GM10847 (cell line): ENCODE measurements around the gene HSPA4.

Experiments used
- POLR2A ChIP-seq: IDR thresholded peaks from 2 replicates; pipeline ENCODE4 v1.6.1; 2011; ENCODE audit not compliant: insufficient read length; ENCODE audit errors: extremely low read depth

The HSPA4 gene

DNA sequence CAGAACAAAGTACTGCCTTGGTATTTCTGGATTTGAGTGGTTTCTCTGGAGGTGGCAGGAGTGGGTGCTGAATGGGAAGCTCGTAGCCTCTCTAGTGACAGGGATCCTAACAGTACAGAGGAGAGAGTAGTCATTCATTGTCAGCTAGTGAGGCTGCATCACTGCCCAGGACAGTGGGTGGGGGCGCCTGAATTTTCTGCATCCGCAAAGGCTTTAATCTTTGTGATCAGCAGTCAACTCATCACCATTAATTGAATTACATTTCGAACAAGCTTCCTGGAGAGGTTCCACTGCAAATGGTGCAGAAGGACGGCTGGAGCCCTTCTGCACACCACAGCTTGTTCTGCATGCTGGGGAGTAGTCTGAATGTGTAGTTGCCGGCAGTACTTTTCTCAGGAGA lies 77.5 kb downstream of the HSPA4 start:
- no peak for TF ChIP-seq POLR2A

DNA sequence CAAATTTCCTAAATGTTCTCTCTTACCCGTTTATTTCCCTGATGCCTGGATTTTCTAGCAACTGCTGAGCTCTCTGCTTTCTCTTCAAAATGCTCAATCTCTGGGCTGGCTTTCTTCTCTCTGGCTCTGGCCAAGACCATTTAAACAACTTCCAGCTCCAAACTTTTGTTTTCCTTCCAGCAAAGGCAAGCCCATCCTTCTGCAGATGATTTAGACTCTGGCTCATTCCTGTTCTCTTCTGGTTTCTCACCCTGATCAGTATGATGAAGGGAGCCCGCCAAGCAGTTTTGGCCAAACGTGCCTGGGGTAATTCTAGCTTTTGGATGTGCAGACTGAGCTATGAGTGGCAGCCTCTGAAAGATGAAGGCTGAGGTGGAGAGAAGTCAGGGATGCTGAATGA lies 78.1 kb downstream of the HSPA4 start:
- TF ChIP-seq POLR2A = no peak

DNA sequence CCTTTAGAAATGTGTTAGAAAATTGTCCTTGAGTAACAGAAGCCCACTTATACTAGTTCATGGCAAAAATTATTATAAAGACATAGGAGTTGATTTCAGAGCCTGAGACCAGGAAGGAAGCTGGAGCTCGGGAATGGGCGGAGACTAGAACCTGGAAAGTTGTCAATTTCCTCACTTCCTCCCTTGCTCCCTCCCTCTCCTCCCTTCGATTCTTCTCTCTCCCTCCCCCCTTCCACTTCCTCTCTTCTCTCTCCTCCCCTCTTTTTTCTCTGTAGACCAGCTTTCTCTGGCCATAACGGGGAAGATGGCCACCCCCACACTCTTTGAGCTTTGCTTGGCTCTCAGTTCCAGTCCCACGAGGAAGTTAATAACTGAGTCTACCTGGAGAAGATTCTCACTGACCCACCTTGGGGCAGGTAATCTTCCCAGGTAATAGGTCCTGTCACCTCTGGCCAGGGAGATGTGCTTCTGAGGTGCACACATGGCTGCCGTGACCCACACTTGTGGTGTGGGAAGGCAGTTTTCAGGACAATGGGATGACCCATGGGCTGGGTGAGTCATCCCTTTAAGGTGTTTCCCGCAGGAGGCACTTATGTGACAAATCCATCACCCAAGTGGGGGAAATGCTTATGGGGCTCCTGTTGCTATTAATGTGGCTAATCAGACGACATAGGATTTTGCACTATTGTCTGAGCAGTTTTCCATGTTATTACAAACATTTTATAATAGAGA lies 78.7 kb downstream of the HSPA4 start:
- no peak for TF ChIP-seq POLR2A

DNA sequence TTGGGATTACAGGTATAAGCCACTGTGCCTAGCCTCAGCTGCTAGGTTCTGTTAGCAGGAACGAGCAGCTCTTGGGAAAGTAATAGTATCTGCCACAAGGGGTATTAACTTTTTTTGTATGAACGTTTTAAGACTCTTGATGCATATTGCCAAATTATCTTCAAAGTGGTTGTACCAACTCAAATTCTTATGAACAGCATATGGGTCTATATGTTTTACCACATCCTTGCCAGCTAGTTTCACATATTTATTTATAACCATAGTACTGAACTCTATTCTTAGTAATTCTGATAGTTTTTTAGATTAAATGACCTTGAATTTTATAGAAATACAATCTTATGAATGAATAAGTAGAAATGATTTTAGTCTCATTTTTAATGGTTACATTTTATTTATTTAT lies 80.9 kb downstream of the HSPA4 start:
- TF ChIP-seq POLR2A = no peak

DNA sequence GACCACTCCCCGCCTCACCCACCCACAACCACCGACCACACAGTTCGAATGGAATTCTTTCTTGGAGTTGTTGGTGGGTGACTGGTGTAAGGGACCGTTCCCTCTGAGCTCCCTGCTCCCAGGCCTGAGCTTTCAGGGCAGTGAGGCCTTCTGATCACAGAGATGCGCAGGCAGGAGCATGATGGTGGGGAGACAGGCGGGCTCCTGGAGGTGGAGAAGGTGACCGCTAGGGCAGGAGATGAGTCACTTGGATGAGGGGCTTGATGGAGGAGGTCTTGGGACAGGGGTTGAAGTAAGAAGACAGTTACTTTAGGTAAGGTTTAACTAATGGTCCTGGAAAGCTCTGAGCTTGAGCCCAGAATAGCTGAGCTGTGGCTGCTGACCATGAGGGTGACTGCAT lies 88.5 kb downstream of the HSPA4 start:
- TF ChIP-seq POLR2A = no peak

DNA sequence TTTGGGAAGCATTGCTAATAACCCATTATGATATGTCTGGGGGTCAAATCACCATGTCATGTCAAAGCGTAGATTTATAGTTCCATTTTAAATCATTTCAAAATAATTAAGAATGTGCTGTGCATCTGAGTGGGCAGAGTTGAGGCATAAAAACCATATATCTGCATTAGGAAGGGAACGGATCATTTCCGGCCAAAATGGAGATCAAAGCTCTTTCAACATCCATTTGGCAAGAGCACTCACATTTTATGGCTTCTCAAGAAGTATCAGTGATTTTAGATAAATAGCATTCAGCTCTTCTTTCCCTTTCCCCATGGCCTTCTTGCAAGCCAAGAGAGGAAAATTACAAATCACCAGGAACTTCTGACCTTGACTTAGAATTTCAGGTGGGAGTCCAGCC lies 89.9 kb downstream of the HSPA4 start:
- TF ChIP-seq POLR2A = no peak

DNA sequence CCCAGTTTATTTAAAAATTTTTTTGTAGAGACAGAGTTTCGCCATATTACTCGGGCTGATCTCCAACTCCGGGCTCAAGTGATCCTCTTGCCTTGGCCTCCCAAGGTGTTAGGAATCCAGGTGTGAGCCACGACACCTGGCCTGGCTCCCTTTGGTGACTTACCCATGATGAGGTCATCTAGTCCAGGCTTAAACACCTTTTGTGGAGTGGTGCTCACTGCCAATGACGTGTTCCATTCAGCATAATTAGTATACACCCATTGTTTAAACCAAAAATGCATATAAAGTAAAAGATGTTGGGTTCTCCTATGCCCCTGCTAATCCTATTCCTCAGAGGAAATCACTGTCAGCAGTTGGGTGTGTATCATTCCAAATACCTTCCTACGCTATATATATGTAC lies 91.0 kb downstream of the HSPA4 start:
- no peak for TF ChIP-seq POLR2A

DNA sequence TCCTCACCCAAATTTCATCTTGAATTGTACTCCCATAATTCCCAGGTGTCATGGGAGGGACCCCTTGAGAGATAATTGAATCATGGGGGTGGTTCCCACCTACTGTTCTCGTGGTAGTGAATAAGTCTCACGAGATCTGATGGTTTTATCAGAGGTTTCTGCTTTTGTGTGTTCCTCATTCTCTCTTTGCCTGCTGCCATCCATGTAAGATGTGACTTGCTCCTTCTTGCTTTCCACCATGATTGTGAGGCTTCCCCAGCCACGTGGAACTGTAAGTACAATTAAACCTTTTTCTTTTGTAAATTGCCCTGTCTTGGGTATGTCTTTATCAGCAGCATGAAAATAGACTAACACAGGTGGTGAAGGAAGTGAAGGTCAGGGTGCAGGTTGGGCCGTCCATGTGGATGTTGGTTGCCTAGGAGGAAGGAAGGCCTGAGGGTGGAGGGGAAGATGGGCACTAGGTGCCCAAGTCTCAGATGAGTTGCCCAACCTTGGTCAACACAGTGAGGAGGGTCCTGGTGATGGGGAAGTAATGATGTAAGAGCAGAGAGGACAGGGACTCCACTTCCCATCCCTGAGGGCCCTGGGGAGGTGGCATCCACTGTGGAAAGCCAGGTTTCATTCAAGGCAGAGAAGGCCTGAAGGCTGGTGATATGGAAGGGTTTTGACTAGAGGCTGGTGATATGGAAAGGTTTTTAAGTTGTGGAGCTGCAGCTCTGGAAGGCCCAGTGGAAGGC lies 92.6 kb downstream of the HSPA4 start:
- no peak for TF ChIP-seq POLR2A

DNA sequence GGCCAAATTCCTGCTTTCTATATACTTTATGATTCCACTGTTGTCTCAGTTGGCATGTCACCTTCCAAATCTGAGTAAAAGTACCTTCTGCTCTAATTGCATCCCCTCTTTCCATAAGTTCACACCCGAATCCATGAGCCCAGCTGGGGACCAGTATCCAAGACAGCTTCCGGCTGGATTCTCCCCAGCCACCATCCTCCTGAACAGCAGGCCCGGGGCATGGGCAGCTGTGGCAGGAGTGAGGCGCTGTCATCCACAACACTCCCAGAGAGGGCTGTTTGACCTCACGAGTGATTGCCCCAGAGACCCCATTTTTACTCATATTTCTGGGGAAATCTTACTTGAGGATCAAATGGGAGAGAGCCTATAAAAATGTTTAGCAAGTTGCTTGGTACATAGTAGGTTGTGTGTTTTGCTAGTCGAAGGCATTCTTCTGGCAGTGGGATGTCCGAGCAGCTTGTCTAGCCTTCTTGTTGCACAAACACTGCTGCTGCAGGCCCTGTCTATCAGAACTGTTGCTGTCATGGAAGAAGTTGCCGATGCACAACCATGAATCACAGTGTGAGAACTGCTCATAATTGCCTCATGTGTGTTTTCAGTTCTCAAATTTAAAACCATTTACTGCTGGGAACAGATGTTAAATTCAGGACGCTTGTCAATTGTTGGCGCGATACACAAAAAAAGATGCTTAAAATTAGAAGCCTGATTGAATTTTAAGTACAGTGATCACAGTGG lies 93.8 kb downstream of the HSPA4 start:
- no peak for TF ChIP-seq POLR2A

DNA sequence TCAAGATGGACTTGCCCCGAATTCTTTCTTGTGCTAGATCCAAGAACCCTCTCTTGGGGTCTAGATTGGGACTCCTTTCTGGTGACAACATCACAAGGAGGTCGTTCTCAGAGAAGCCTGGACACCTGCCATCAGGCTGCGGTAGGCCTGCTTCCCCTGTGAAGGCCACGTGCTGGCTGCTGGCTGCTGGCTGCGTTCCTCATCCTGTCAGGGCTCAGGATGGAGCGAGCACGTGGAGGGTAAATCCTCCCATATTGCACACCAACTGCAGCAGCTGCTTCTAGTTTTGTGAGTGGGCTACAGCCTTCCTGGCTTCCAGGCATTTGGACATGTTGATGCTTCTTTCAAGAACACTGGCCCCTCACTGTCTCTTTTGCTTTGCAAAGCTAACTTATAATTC lies 95.6 kb downstream of the HSPA4 start:
- TF ChIP-seq POLR2A = no peak

DNA sequence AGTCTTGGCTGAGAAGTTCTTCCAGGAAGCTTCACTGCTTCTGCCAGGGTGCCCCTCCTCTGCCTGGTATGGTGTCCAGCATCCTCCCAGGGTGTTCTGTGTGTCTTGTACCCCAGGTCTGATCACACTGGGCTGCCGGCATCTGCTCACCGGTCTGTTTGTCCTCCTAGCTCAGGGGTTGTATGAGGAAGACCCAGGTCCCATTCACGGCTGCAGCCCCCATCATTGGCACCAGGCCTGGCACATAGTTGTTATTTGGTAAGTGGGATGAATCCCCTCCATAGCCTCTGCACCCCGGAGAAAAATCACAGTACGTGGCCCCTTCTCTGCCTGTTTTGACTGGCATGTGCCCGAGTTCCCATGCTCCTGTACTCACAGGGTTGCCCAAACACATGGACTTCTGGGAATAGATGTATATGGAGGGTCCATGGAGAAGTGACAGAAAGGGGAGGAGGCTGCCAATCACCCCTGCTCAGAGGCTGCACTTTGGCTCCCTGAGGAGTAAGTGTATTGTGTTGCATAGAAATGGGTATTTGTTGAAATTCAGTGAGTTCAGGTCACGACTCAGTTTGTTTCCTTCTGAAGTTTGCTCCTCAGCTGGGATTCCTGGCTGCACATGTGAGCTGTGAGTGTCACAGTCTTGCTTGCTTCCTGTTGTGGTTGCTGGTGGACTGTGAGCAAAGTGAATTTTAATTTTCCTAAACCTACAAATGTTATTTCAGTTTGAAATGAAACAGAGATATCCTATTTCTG lies 96.2 kb downstream of the HSPA4 start:
- no peak for TF ChIP-seq POLR2A

DNA sequence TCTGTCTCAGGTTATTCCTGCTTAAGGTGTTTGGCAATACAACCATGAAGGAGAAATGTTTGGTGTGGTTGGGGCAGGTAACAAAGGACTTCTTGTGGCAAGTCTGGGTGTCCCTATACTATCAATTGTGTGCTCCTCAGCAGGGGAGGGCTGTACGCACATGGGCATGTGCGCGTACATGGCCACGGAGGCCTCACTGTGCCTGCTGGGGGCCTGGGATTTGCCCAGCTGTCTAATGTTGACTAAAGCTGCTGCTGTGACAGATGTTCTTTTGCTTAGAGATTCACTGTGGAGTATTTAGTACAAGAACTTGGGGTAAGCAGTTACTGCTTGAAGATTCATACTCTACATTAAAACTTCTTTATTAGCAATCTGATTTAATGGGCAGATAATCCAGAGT lies 97.5 kb downstream of the HSPA4 start:
- TF ChIP-seq POLR2A = no peak

DNA sequence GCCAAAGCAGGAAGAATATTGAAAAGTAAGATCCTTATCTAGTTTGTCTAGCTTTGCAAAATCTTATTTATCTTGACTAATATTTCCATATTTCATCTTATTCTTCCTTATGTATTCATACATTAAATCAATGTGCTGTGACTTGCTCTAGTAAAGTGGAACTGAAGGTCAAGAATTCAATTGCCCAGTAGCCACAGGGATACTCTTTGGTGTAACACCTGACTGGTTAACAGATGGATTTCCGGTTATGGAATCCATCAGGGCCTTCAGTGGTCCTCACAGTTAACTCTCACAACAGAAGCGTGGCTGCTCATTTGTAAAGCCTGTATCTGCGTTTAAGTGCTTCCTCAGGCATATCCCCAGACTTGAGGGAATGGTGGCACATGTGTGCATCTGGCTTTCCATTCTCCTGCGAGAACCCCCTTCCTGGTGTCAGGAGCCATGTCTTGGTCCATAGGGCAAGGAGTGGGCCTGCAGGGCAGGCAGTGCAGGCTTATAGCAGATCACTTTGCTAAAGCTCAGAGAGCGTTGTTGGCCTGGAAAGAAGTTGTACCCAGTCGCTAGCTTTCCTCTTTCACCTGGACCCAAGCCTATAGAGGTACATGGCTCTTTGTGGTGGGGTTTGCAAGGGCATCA lies 99.2 kb downstream of the HSPA4 start:
- TF ChIP-seq POLR2A = no peak

DNA sequence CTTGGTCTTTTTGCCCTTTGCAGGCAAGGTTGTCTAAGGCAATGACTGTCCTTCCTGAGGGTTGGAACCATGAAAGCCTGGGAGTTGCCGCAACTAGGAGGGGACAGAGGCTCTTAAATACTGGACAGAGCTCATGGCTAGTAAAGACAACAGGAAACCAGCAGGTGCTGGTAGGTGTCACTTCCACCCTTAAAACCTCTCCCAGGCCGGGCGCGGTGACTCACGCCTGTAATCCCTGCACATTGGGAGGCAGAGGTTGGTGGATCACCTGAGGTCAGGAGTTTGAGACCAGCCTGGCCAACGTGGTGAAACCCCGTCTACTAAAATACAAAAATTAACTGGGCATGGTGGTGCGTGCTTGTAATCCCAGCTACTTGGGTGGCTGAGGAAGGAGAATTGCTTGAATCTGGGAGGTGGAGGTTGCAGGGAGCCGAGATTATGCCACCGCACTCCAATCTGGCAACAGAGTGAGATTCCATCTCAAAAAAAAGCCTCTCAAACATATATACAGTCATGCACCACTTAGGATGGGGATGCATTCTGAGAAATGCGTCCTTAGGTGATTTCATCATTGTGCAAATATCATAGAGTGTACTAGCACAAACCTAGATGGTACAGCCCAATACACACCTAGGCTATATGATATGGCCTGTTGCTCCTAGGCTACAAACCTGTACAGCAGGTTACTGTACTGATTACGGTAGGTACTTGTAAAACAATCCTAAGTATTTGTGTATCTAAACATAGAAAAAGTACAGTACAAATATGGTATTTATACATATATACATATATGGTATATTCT lies 102.7 kb downstream of the HSPA4 start:
- TF ChIP-seq POLR2A = no peak
